Liver (tissue), 9 donors: ENCODE results near the gene MAP6D1. TPM values are rescaled to one million over a fixed set of nuclear protein-coding genes. Genes with fewer than 3 reads are reported as not detected.

Experiments
- DNase-seq: peaks from one replicate; pipeline ENCODE4 v3.0.0-alpha.2; 2017; ENCODE audit warnings: low spot score
- H3K27ac ChIP-seq, 2 donors: one replicate each; pipeline ENCODE4 v1.7.0; 2013; ENCODE audit warnings: inconsistent platforms in 2 of 2, low read length in 2 of 2, control low read depth in 1 of 2, low read depth in 1 of 2, mild to moderate bottlenecking in 1 of 2
- H3K27me3 ChIP-seq, 4 donors: one replicate each; pipeline versions ENCODE4 v1.6.1 to v1.7.0; 2013; ENCODE audit warnings: low read length in 3 of 4, inconsistent platforms in 1 of 4, mild to moderate bottlenecking in 1 of 4, moderate library complexity in 1 of 4; ENCODE audit not compliant: control insufficient read depth in 4 of 4, insufficient read depth in 4 of 4
- H3K36me3 ChIP-seq, 4 donors: one replicate each; pipeline versions ENCODE4 v1.6.1 to v1.7.0; 2013; ENCODE audit warnings: low read length in 3 of 4, mild to moderate bottlenecking in 3 of 4, low read depth in 1 of 4, moderate library complexity in 1 of 4; ENCODE audit not compliant: control insufficient read depth in 4 of 4, insufficient read depth in 3 of 4
- H3K4me1 ChIP-seq, 4 donors: one replicate each; pipeline versions ENCODE4 v1.6.1 to v1.7.0; 2013; ENCODE audit warnings: low read length in 3 of 4, mild to moderate bottlenecking in 3 of 4, moderate library complexity in 1 of 4; ENCODE audit not compliant: control insufficient read depth in 4 of 4, insufficient read depth in 4 of 4
- H3K4me3 ChIP-seq, 3 donors: one replicate each; pipeline versions ENCODE4 v1.6.1 to v1.7.0; 2013; ENCODE audit warnings: low read length in 3 of 3, control low read depth in 1 of 3, low read depth in 1 of 3, mild to moderate bottlenecking in 1 of 3
- H3K9ac ChIP-seq, 2 donors: one replicate each; pipeline ENCODE4 v1.7.0; 2013; ENCODE audit warnings: low read length in 2 of 2, mild to moderate bottlenecking in 2 of 2, moderate library complexity in 2 of 2, control low read depth in 1 of 2, low read depth in 1 of 2
- H3K9me3 ChIP-seq, 4 donors: one replicate each; pipeline versions ENCODE4 v1.6.1 to v1.7.0; 2013; ENCODE audit warnings: low read length in 3 of 4; ENCODE audit not compliant: control insufficient read depth in 4 of 4
- EGR1 ChIP-seq, 2 donors: IDR thresholded peaks; 2 replicates each; pipeline ENCODE4 v1.6.1; 2016 to 2018; ENCODE audit warnings: antibody characterized with exemption in 2 of 2, low read depth in 2 of 2
- FOXA1 ChIP-seq: IDR thresholded peaks from 2 replicates; pipeline ENCODE4 v1.6.1; 2016; ENCODE audit warnings: antibody characterized with exemption
- FOXA2 ChIP-seq: IDR thresholded peaks from 2 replicates; pipeline ENCODE4 v1.6.1; 2016; ENCODE audit warnings: antibody characterized with exemption
- GABPA ChIP-seq, 2 donors: IDR thresholded peaks in 1 of 2; conservative IDR thresholded peaks in 1 of 2; 2 replicates each; pipeline ENCODE4 v1.6.1; 2016; ENCODE audit warnings: antibody characterized with exemption in 2 of 2, mild to moderate bottlenecking in 1 of 2, moderate library complexity in 1 of 2
- HNF4A ChIP-seq, 2 donors: conservative IDR thresholded peaks; 2 replicates each; pipeline ENCODE4 v1.6.1; 2016; ENCODE audit warnings: antibody characterized with exemption in 2 of 2, mild to moderate bottlenecking in 2 of 2
- JUND ChIP-seq, 2 donors: IDR thresholded peaks; 2 replicates each; pipeline ENCODE4 v1.6.1; 2016; ENCODE audit warnings: antibody characterized with exemption in 2 of 2
- NR2F2 ChIP-seq: IDR thresholded peaks from 2 replicates; pipeline ENCODE4 v1.6.1; 2016; ENCODE audit warnings: antibody characterized with exemption
- RAD21 ChIP-seq, 2 donors: IDR thresholded peaks; 2 replicates each; pipeline ENCODE4 v1.6.1; 2016; ENCODE audit warnings: antibody characterized with exemption in 2 of 2, mild to moderate bottlenecking in 2 of 2
- RXRA ChIP-seq, 2 donors: IDR thresholded peaks; 2 replicates each; pipeline ENCODE4 v1.6.1; 2017 to 2018; ENCODE audit warnings: antibody characterized with exemption in 2 of 2, mild to moderate bottlenecking in 1 of 2
- TAF1 ChIP-seq: conservative IDR thresholded peaks from 2 replicates; pipeline ENCODE4 v1.6.1; 2016; ENCODE audit warnings: antibody characterized with exemption, mild to moderate bottlenecking
- WGBS: extraction: QIAGEN DNeasy Blood & Tissue Kit; methylation state at CpG from one replicate; pipeline ENCODE4 v1.1.7; 2013; 5-methylcytosine and 5-hydroxymethylcytosine counted together
- polyA plus RNA-seq, 2 donors: library from polyadenylated mRNA; stranded (reverse) in 1 of 2; unstranded in 1 of 2; fragments of 200-250 nt in 1 of 2; fragments of >200 nt in 1 of 2; fragmentation: Nextera tagmentation in 1 of 2; extraction: Ambion mirVana in 1 of 2; gene quantifications; one replicate each; pipeline versions ENCODE4 v1.2.1 to v1.2.3, GENCODE V29; 2013 to 2015
- total RNA-seq, 2 donors: library from RNA; depleted of rRNA; stranded (reverse); fragments of >200 nt; gene quantifications; one replicate each; pipeline ENCODE4 v1.2.3, GENCODE V29; 2014
- TF ChIP-seq, protein P1 (sequence below): IDR thresholded peaks from 2 replicates; pipeline ENCODE4 v1.6.1; 2016; ENCODE audit warnings: antibody characterized with exemption
- TF ChIP-seq, protein P2 (sequence below): IDR thresholded peaks from 2 replicates; pipeline ENCODE4 v1.6.1; 2016; ENCODE audit warnings: antibody characterized with exemption
- TF ChIP-seq, protein P3 (sequence below): fragments of 150-350 bp; IDR thresholded peaks from 2 replicates; pipeline ENCODE4 v1.5.1; 2017; ENCODE audit warnings: improper control_type of control experiment, low read depth, low read length; ENCODE audit not compliant: missing input control
- donor health status: healthy.
- donor health status: healthy.
- donor health status: healthy.
- donor health status: healthy.
- donor health status: healthy.

MAP6D1 gene
- total and polyA plus RNA-seq, 4 donors: 0.06 to 0.33 (median 0.19) TPM; not detected in 1

DNA sequence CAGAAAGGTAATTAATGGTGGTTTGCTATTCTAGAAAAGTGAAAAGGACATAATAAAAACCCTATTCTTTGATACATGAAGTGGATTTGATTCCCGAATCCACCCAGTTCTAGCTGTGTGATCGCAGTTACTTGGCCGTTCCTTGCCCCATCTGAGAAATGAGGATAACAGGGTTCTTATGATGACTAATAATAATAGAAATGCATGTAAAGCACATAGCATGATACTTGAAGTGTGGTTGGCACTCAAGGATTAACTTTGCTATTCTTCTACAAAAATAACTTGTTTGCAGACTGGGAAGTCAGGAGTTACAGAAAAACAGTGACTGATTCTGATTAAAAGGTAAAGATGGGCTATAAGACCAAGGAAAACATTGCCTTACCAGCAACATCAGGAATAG, 32.5 kb upstream of the MAP6D1 start:
- no peak for DNase-seq
- WGBS: 95% methylated on average over 3 of the region's 3 CpGs
- Histone ChIP-seq H3K27ac (no peak overlapping the region), H3K27me3 (no peaks in the 10 kb centered on the region), H3K9me3 (no peaks in the 10 kb centered on the region), H3K4me3 (no peak overlapping the region), H3K4me1 (no peaks in the 10 kb centered on the region), H3K9ac (no peak overlapping the region), H3K36me3 (peaks cover 9 to 51% (median 33%) of the 10 kb centered on the region in 4 donors)
- no peak for TF ChIP-seq GABPA (IDR thresholded peaks at IDR 0.05 in 1 of 2, conservative IDR thresholded peaks at IDR 0.05 in 1 of 2)
- no peak for TF ChIP-seq JUND (IDR thresholded peaks at IDR 0.05)
- TF ChIP-seq NR2F2: no peak
- TF ChIP-seq FOXA2: no peak
- no peak for TF ChIP-seq TAF1
- TF ChIP-seq RXRA (IDR thresholded peaks at IDR 0.05): no peak
- TF ChIP-seq FOXA1: no peak
- no peak for TF ChIP-seq RAD21 (IDR thresholded peaks at IDR 0.05)
- TF ChIP-seq HNF4A (conservative IDR thresholded peaks at IDR 0.05): no peak
- no peak for TF ChIP-seq EGR1 (IDR thresholded peaks at IDR 0.05; ENCODE audit: low read depth in 2 of 2)
- TF ChIP-seq, protein P1, sequence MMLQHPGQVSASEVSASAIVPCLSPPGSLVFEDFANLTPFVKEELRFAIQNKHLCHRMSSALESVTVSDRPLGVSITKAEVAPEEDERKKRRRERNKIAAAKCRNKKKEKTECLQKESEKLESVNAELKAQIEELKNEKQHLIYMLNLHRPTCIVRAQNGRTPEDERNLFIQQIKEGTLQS: no peak
- TF ChIP-seq, protein P2, sequence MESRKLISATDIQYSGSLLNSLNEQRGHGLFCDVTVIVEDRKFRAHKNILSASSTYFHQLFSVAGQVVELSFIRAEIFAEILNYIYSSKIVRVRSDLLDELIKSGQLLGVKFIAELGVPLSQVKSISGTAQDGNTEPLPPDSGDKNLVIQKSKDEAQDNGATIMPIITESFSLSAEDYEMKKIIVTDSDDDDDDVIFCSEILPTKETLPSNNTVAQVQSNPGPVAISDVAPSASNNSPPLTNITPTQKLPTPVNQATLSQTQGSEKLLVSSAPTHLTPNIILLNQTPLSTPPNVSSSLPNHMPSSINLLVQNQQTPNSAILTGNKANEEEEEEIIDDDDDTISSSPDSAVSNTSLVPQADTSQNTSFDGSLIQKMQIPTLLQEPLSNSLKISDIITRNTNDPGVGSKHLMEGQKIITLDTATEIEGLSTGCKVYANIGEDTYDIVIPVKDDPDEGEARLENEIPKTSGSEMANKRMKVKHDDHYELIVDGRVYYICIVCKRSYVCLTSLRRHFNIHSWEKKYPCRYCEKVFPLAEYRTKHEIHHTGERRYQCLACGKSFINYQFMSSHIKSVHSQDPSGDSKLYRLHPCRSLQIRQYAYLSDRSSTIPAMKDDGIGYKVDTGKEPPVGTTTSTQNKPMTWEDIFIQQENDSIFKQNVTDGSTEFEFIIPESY: no peak
- TF ChIP-seq, protein P3, sequence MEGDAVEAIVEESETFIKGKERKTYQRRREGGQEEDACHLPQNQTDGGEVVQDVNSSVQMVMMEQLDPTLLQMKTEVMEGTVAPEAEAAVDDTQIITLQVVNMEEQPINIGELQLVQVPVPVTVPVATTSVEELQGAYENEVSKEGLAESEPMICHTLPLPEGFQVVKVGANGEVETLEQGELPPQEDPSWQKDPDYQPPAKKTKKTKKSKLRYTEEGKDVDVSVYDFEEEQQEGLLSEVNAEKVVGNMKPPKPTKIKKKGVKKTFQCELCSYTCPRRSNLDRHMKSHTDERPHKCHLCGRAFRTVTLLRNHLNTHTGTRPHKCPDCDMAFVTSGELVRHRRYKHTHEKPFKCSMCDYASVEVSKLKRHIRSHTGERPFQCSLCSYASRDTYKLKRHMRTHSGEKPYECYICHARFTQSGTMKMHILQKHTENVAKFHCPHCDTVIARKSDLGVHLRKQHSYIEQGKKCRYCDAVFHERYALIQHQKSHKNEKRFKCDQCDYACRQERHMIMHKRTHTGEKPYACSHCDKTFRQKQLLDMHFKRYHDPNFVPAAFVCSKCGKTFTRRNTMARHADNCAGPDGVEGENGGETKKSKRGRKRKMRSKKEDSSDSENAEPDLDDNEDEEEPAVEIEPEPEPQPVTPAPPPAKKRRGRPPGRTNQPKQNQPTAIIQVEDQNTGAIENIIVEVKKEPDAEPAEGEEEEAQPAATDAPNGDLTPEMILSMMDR: no peak

DNA sequence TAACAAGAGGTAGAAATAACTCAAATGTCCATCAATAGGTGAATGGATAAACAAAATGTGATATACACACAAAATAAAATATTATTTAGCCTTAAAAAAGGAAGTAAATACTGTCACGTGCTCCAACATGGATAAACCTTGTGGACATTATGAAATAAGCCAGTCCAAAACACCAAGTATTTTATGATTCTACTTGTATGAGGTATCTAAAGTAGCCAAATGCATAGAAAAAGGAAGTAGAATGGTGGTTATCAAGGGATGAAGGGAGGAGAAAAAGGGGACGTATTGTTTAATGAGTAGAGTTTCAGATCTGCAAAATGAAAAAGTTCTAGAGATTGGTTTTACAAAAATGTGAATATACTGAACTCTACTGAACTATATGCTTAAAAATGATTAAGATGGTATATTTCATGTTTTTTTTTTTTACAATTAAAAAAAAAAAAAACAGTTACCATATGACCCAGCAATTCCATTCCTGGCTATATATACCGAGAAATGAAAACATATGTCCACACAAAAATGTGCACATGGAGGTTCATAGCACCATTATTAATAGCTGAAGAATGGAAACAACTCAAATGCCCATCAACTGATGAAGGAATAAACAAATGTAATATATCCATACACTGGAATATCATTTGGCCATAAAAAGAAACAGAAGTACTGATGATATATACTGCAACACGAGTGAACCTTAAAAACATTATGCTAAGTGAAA, 29.1 kb upstream of the MAP6D1 start:
- H3K27ac ChIP-seq: no peak overlapping the region
- H3K4me1 ChIP-seq: no peaks in the 10 kb centered on the region
- DNase-seq: no peak
- no peak overlapping the region for H3K9ac ChIP-seq
- peaks cover 2 to 21% (median 15%) of the 10 kb centered on the region in 4 donors for H3K36me3 ChIP-seq
- no peak for TF ChIP-seq EGR1 (IDR thresholded peaks at IDR 0.05; ENCODE audit: low read depth in 2 of 2)
- no peak overlapping the region for H3K4me3 ChIP-seq
- H3K27me3 ChIP-seq: no peaks in the 10 kb centered on the region
- H3K9me3 ChIP-seq: no peaks in the 10 kb centered on the region
- 92% methylated on average over 4 of the region's 4 CpGs for WGBS
